SU-DHL-6 (cell line): ENCODE results near the gene EGFL8.

Experiments used
- H2AFZ ChIP-seq: fragments of 200-600 bp; sonication (generic); 2 replicates; pipeline ENCODE4 v1.6.1; 2014; ENCODE audit warnings: low read depth, mild to moderate bottlenecking, moderate library complexity, mixed read lengths, antibody characterized with exemption, low read length; ENCODE audit not compliant: severe bottlenecking
- H3F3A ChIP-seq: fragments of 200-600 bp; shearing (Covaris generic); 2 replicates; pipeline ENCODE4 v1.6.0; 2016; ENCODE audit warnings: antibody characterized with exemption, mild to moderate bottlenecking; ENCODE audit not compliant: insufficient read depth
- H3K27ac ChIP-seq: fragments of 200-600 bp; sonication (generic); 2 replicates; pipeline ENCODE4 v1.5.1; 2016; ENCODE audit warnings: low read depth, mild to moderate bottlenecking, low read length, moderate library complexity, mixed read lengths
- H3K27me3 ChIP-seq: fragments of 200-600 bp; sonication (generic), shearing (Covaris generic); 2 replicates; pipeline ENCODE4 v1.6.0; 2014; ENCODE audit warnings: mild to moderate bottlenecking, low read length
- H3K36me3 ChIP-seq: fragments of 200-600 bp; sonication (generic); 2 replicates; pipeline ENCODE4 v1.6.1; 2014; ENCODE audit warnings: mild to moderate bottlenecking, low read length, mixed read lengths
- H3K4me2 ChIP-seq: fragments of 300-600, 200-600 bp; shearing (Covaris generic), sonication (generic); 2 replicates; pipeline ENCODE4 v1.6.0; 2014; ENCODE audit warnings: low read length, low read depth, mild to moderate bottlenecking; ENCODE audit not compliant: poor library complexity, severe bottlenecking
- H3K4me3 ChIP-seq: fragments of 200-600 bp; sonication (generic); 2 replicates; pipeline ENCODE4 v1.5.1; 2014; ENCODE audit warnings: antibody characterized with exemption, low read length, mild to moderate bottlenecking, mixed read lengths; ENCODE audit not compliant: insufficient read depth, poor library complexity, severe bottlenecking
- H3K79me2 ChIP-seq: fragments of 200-600 bp; sonication (generic); 2 replicates; pipeline ENCODE4 v1.6.1; 2014; ENCODE audit warnings: mild to moderate bottlenecking, low read length, moderate library complexity; ENCODE audit not compliant: insufficient read depth
- H3K9ac ChIP-seq: fragments of 200-600 bp; sonication (generic); 2 replicates; pipeline ENCODE4 v1.7.0; 2014; ENCODE audit warnings: mild to moderate bottlenecking, low read length
- H3K9me2 ChIP-seq: fragments of 200-600 bp; sonication (generic); replicated peaks from 2 replicates; pipeline ENCODE4 v1.6.1; 2014; ENCODE audit warnings: low read length; ENCODE audit not compliant: insufficient read depth
- H3K9me3 ChIP-seq: fragments of 200-600 bp; sonication (generic); 2 replicates; pipeline ENCODE4 v1.6.1; 2014; ENCODE audit warnings: low read length, mixed read lengths; ENCODE audit not compliant: insufficient read depth
- H4K20me1 ChIP-seq: fragments of 200-600 bp; sonication (generic); 2 replicates; pipeline ENCODE4 v1.6.1; 2014; ENCODE audit warnings: low read depth, mild to moderate bottlenecking, antibody characterized with exemption, low read length, moderate library complexity, mixed read lengths
- CTCF ChIP-seq: fragments of 200-600 bp; sonication (generic); IDR thresholded peaks from one replicate; pipeline ENCODE4 v1.5.1; 2017; ENCODE audit warnings: antibody characterized with exemption, mild to moderate bottlenecking, low read length, moderate library complexity; ENCODE audit not compliant: insufficient read depth, poor library complexity, severe bottlenecking
- EZH2phosphoT487 ChIP-seq: fragments of 200-600 bp; sonication (generic), shearing (Covaris generic); conservative IDR thresholded peaks from 2 replicates; pipeline ENCODE4 v1.6.1; 2018; ENCODE audit warnings: mild to moderate bottlenecking, antibody characterized with exemption, low read length, moderate library complexity, mixed read lengths

EGFL8 gene

GRCh38 chr6:32212076-32212760, 47.8 kb downstream of the EGFL8 start:
- Histone ChIP-seq H2AFZ (no peak overlapping the region), H3K4me2 (no peak overlapping the region), H3K27ac (no peak overlapping the region), H3K9ac (no peak overlapping the region), H3K9me3 (no peaks in the 10 kb centered on the region), H4K20me1 (no peaks in the 10 kb centered on the region), H3K4me3 (no peak overlapping the region), H3K9me2 (no peaks in the 10 kb centered on the region), H3K36me3 (no peaks in the 10 kb centered on the region), H3K27me3 (no peaks in the 10 kb centered on the region), H3K79me2 (no peaks in the 10 kb centered on the region), H3F3A (no peaks in the 10 kb centered on the region)
- TF ChIP-seq CTCF (no peak), EZH2phosphoT487 (no peak)

GRCh38 chr6:32213649-32214048, 49.3 kb downstream of the EGFL8 start:
- Histone ChIP-seq H2AFZ (no peak overlapping the region), H3K27ac (no peak overlapping the region), H3K36me3 (no peaks in the 10 kb centered on the region), H3K9me3 (no peaks in the 10 kb centered on the region), H3K27me3 (no peaks in the 10 kb centered on the region), H3F3A (no peaks in the 10 kb centered on the region), H3K4me2 (no peak overlapping the region), H4K20me1 (no peaks in the 10 kb centered on the region), H3K9me2 (no peaks in the 10 kb centered on the region), H3K79me2 (no peaks in the 10 kb centered on the region), H3K4me3 (no peak overlapping the region), H3K9ac (no peak overlapping the region)
- no peak for TF ChIP-seq CTCF
- no peak for TF ChIP-seq EZH2phosphoT487

GRCh38 chr6:32214126-32214525, 49.7 kb downstream of the EGFL8 start:
- H3K27me3 ChIP-seq, result no peaks in the 10 kb centered on the region

More at GRCh38 chr6:32214126-32214525, 49.7 kb downstream of the EGFL8 start:
- Histone ChIP-seq H3K4me2 (no peak overlapping the region), H4K20me1 (no peaks in the 10 kb centered on the region), H3K9me3 (no peaks in the 10 kb centered on the region), H3K27ac (no peak overlapping the region), H3K9me2 (no peaks in the 10 kb centered on the region), H3K79me2 (no peaks in the 10 kb centered on the region), H3K36me3 (no peaks in the 10 kb centered on the region), H3F3A (no peaks in the 10 kb centered on the region), H3K4me3 (no peak overlapping the region), H3K9ac (no peak overlapping the region), H2AFZ (no peak overlapping the region)
- TF ChIP-seq EZH2phosphoT487, result no peak
- no peak for TF ChIP-seq CTCF
